NCI-H1417 treated with DMSO at 0.1 percent for 48 hours (cell line): ENCODE data around the gene MAML3.

Experiments used
- DNase-seq: peaks from one replicate; lab custom pipeline; 2025; lab: John Stamatoyannopoulos, UW

Gene MAML3

GRCh38 chr4:139899346-139899745 lies 254.6 kb downstream of the MAML3 start:
- no peak for DNase-seq

GRCh38 chr4:139898293-139898692 lies 255.7 kb downstream of the MAML3 start:
- DNase-seq: no peak

GRCh38 chr4:139896091-139896604 lies 257.8 kb downstream of the MAML3 start:
- no peak for DNase-seq

- DNase-seq: no peak
These were observed 260.2 kb downstream of the MAML3 start for GRCh38 chr4:139893801-139894200.

GRCh38 chr4:139892973-139893736 lies 260.8 kb downstream of the MAML3 start:
- DNase-seq: no peak

- DNase-seq: no peak
These were observed 263.2 kb downstream of the MAML3 start for GRCh38 chr4:139890816-139891215.

GRCh38 chr4:139889901-139890300 lies 264.1 kb downstream of the MAML3 start:
- DNase-seq: no peak

- DNase-seq: no peak
These were observed 264.7 kb downstream of the MAML3 start for GRCh38 chr4:139889264-139889663.

- DNase-seq: no peak
These were observed 265.8 kb downstream of the MAML3 start for GRCh38 chr4:139887962-139888735.

- no peak for DNase-seq
These were observed 266.6 kb downstream of the MAML3 start for GRCh38 chr4:139887376-139887802.

GRCh38 chr4:139886798-139887197 lies 267.2 kb downstream of the MAML3 start:
- DNase-seq: no peak

- no peak for DNase-seq
These were observed 269.5 kb downstream of the MAML3 start for GRCh38 chr4:139884438-139884837.

- no peak for DNase-seq
These were observed 273.1 kb downstream of the MAML3 start for GRCh38 chr4:139880841-139881240.

- no peak for DNase-seq
These were observed 275.9 kb downstream of the MAML3 start for GRCh38 chr4:139878050-139878449.

- no peak for DNase-seq
These were observed 277.5 kb downstream of the MAML3 start for GRCh38 chr4:139876337-139876941.

GRCh38 chr4:139875411-139875825 lies 278.6 kb downstream of the MAML3 start:
- DNase-seq: peak; percentile 98

GRCh38 chr4:139873111-139873860 lies 280.7 kb downstream of the MAML3 start:
- no peak for DNase-seq

- DNase-seq: no peak
These were observed 281.7 kb downstream of the MAML3 start for GRCh38 chr4:139872274-139872673.

- DNase-seq: no peak
These were observed 284.2 kb downstream of the MAML3 start for GRCh38 chr4:139869810-139870209.

- peak; percentile 68 for DNase-seq
These were observed 287.6 kb downstream of the MAML3 start for GRCh38 chr4:139866276-139866962.

GRCh38 chr4:139865537-139865936 lies 288.4 kb downstream of the MAML3 start:
- no peak for DNase-seq
